Hepatocyte (in vitro differentiated cells): ENCODE measurements around the gene RAMAC. TPM values are rescaled to one million over a fixed set of nuclear protein-coding genes. Genes with fewer than 3 reads are reported as not detected.
"Not testable (repeated sequence)": the region's sequence is repeated elsewhere in the genome, so short reads cannot be mapped to it uniquely, and the experiment has no call there.

Source experiments
- DNase-seq: peaks from one replicate; pipeline ENCODE4 v3.0.0-alpha.2; 2016; ENCODE audit warnings: low spot score
- H2AFZ ChIP-seq: fragments of 200-600 bp; sonication (generic); 2 replicates; pipeline ENCODE4 v1.6.0; 2016; ENCODE audit warnings: antibody characterized with exemption, mild to moderate bottlenecking
- H3K27ac ChIP-seq: fragments of 200-600 bp; sonication (generic); 2 replicates; pipeline ENCODE4 v1.5.1; 2016; ENCODE audit warnings: mild to moderate bottlenecking
- H3K27me3 ChIP-seq: fragments of 200-600 bp; sonication (generic); 2 replicates; pipeline ENCODE4 v1.6.1; 2016
- H3K36me3 ChIP-seq: fragments of 200-600 bp; sonication (generic); replicated peaks from 2 replicates; pipeline ENCODE4 v1.5.1; 2016; ENCODE audit warnings: low read depth; ENCODE audit not compliant: insufficient read depth
- H3K4me1 ChIP-seq: fragments of 200-600 bp; sonication (generic); 2 replicates; pipeline ENCODE4 v1.5.1; 2016; ENCODE audit warnings: mild to moderate bottlenecking, moderate library complexity; ENCODE audit not compliant: insufficient read depth
- H3K4me2 ChIP-seq: fragments of 200-600 bp; sonication (generic); 2 replicates; pipeline ENCODE4 v1.6.0; 2016
- H3K4me3 ChIP-seq: fragments of 200-600 bp; sonication (generic); 2 replicates; pipeline ENCODE4 v1.5.1; 2016; ENCODE audit warnings: mild to moderate bottlenecking
- H3K79me2 ChIP-seq: fragments of 200-600 bp; sonication (generic); 2 replicates; pipeline ENCODE4 v1.6.0; 2017; ENCODE audit warnings: mild to moderate bottlenecking
- H3K9me2 ChIP-seq: fragments of 200-600 bp; sonication (generic); replicated peaks from 2 replicates; pipeline ENCODE4 v1.6.0; 2017; ENCODE audit warnings: mild to moderate bottlenecking; ENCODE audit not compliant: insufficient read depth
- H3K9me3 ChIP-seq: fragments of 200-600 bp; sonication (generic); 2 replicates; pipeline ENCODE4 v1.5.1; 2016; ENCODE audit warnings: low read depth, mild to moderate bottlenecking
- H4K20me1 ChIP-seq: fragments of 200-600 bp; sonication (generic); 2 replicates; pipeline ENCODE4 v1.6.0; 2016; ENCODE audit warnings: mild to moderate bottlenecking; ENCODE audit not compliant: insufficient read depth, poor library complexity, severe bottlenecking
- CTCF ChIP-seq: fragments of 200-600 bp; sonication (generic); IDR thresholded peaks from 2 replicates; pipeline ENCODE4 v1.5.1; 2016; ENCODE audit warnings: antibody characterized with exemption, mild to moderate bottlenecking; ENCODE audit not compliant: poor library complexity
- EZH2 ChIP-seq: fragments of 200-600 bp; sonication (generic); IDR thresholded peaks from 2 replicates; pipeline ENCODE4 v1.6.1; 2016; ENCODE audit warnings: antibody characterized with exemption, mild to moderate bottlenecking, borderline replicate concordance
- EZH2phosphoT487 ChIP-seq: fragments of 200-600 bp; sonication (generic); IDR thresholded peaks from one replicate; pipeline ENCODE4 v1.6.1; 2018; ENCODE audit warnings: antibody characterized with exemption, mild to moderate bottlenecking, low read depth, moderate library complexity; ENCODE audit not compliant: unreplicated experiment, severe bottlenecking
- WGBS: methylation state at CpG from one replicate; pipeline ENCODE4 v1.1.6; 2016; ENCODE audit warnings: low lambda C conversion rate; ENCODE audit errors: missing lambda C conversion rate; 5-methylcytosine and 5-hydroxymethylcytosine counted together
- polyA plus RNA-seq: library from polyadenylated mRNA; unstranded; fragments of >200 nt; fragmentation: Nextera tagmentation; extraction: Ambion mirVana; gene quantifications from 2 replicates; pipeline ENCODE4 v1.2.1, GENCODE V29; 2016
- total RNA-seq: library from RNA; depleted of rRNA; stranded (reverse); fragments of >200 nt; gene quantifications from 2 replicates; pipeline ENCODE4 v1.2.3, GENCODE V29; 2014

The RAMAC gene
- total and polyA plus RNA-seq, 2 experiments from 2014 or later: 55.5 to 64.1 TPM

GRCh38 chr15:82999905-83000671 lies 14.1 kb downstream of the RAMAC start:
- Histone ChIP-seq H3K4me2 (peak overlapping the region; percentile 69), H3K27ac (no peak overlapping the region), H3K4me1 (no peaks in the 10 kb centered on the region), H4K20me1 (no peaks in the 10 kb centered on the region), H2AFZ (peak overlapping the region; percentile 5), H3K79me2 (no peaks in the 10 kb centered on the region), H3K9me2 (no peaks in the 10 kb centered on the region), H3K27me3 (no peaks in the 10 kb centered on the region), H3K4me3 (no peak overlapping the region), H3K36me3 (no peaks in the 10 kb centered on the region), H3K9me3 (no peaks in the 10 kb centered on the region)
- WGBS: 34% methylated on average over 6 of the region's 6 CpGs
- TF ChIP-seq CTCF (peak; percentile 61), EZH2 (no peak)
- DNase-seq: peak; percentile 55

GRCh38 chr15:83000672-83001031 lies 14.6 kb downstream of the RAMAC start:
- H3K27ac ChIP-seq, H3K9me3 ChIP-seq, H3K4me2 ChIP-seq: not testable (repeated sequence)

GRCh38 chr15:83010709-83011270 lies 24.8 kb downstream of the RAMAC start:
- peak overlapping the region; percentile 82 for H3K4me3 ChIP-seq
- H4K20me1 ChIP-seq: no peaks in the 10 kb centered on the region
- TF ChIP-seq CTCF (peak; percentile 80), EZH2phosphoT487 (no peak)
- no peaks in the 10 kb centered on the region for H3K9me2 ChIP-seq
- H2AFZ ChIP-seq: peak overlapping the region; percentile 92
- H3K9me3 ChIP-seq: no peaks in the 10 kb centered on the region
- DNase-seq: peak; percentile 86
- peaks cover 22% of the 10 kb centered on the region for H3K79me2 ChIP-seq
- H3K27me3 ChIP-seq: no peaks in the 10 kb centered on the region
- H3K36me3 ChIP-seq: no peaks in the 10 kb centered on the region
- peak overlapping the region; percentile 90 for H3K27ac ChIP-seq
- 18% methylated on average over 15 of the region's 15 CpGs for WGBS
- H3K4me1 ChIP-seq: peaks cover 16% of the 10 kb centered on the region
- peak overlapping the region; percentile 85 for H3K4me2 ChIP-seq

More at GRCh38 chr15:83000672-83001031, 14.6 kb downstream of the RAMAC start:
- H3K4me3 ChIP-seq, H3K4me1 ChIP-seq, H3K36me3 ChIP-seq, H3K9me2 ChIP-seq, DNase-seq, H4K20me1 ChIP-seq, H3K27me3 ChIP-seq, H3K79me2 ChIP-seq, H2AFZ ChIP-seq: not testable (repeated sequence)
- 84% methylated on average over 3 of the region's 3 CpGs for WGBS

GRCh38 chr15:83011271-83012075 lies 25.5 kb downstream of the RAMAC start, which contains the start of gene C15orf40:
Gene C15orf40 (minus strand): TSS chr15:83011639. CDS start chr15:83011607, 32 bp downstream.
- WGBS: 13% methylated on average over 56 of the region's 64 CpGs
- Histone ChIP-seq H3K27ac (peak within 1 kb of the TSS; percentile 90), H4K20me1 (no peaks in the 10 kb centered on the region), H3K4me3 (peak within 1 kb of the TSS; percentile 82), H3K4me2 (peak within 1 kb of the TSS; percentile 85), H3K36me3 (no peaks in the 10 kb centered on the region), H3K9me3 (no peaks in the 10 kb centered on the region), H2AFZ (peak within 1 kb of the TSS; percentile 92), H3K27me3 (no peaks in the 10 kb centered on the region), H3K79me2 (peaks cover 22% of the 10 kb centered on the region), H3K4me1 (peaks cover 16% of the 10 kb centered on the region), H3K9me2 (no peaks in the 10 kb centered on the region)
- TF ChIP-seq CTCF (peak; percentile 79), EZH2phosphoT487 (no peak), EZH2 (no peak)
- DNase-seq: peak; percentile 97
